OCI-M1 (cell line): ENCODE results near the gene TSHR.
"Not testable (repeated sequence)": the region's sequence is repeated elsewhere in the genome, so short reads cannot be mapped to it uniquely, and the experiment has no call there.

Source experiments
- DNase-seq: peaks from one replicate; lab custom pipeline; 2025; lab: John Stamatoyannopoulos, UW

The TSHR gene

GRCh38 chr14:80996049-80996901 lies 40.9 kb downstream of the TSHR start:
- DNase-seq: peak; percentile 84

- DNase-seq: no peak
These were observed 46.0 kb downstream of the TSHR start for GRCh38 chr14:81001447-81001846.

GRCh38 chr14:81004575-81004974 lies 49.2 kb downstream of the TSHR start:
- no peak for DNase-seq

GRCh38 chr14:81005540-81006228 lies 50.3 kb downstream of the TSHR start:
- no peak for DNase-seq

- peak; percentile 79 for DNase-seq
These were observed 50.8 kb downstream of the TSHR start for GRCh38 chr14:81006266-81006665.

- peak; percentile 57 for DNase-seq
These were observed 51.7 kb downstream of the TSHR start for GRCh38 chr14:81007131-81007530.

GRCh38 chr14:81009346-81009745 lies 53.9 kb downstream of the TSHR start:
- peak; percentile 82 for DNase-seq

GRCh38 chr14:81018251-81018650 lies 62.8 kb downstream of the TSHR start:
- DNase-seq: peak; percentile 79

- no peak for DNase-seq
These were observed 63.3 kb downstream of the TSHR start for GRCh38 chr14:81018684-81019083.

GRCh38 chr14:81019113-81019512 lies 63.7 kb downstream of the TSHR start:
- DNase-seq: peak; percentile 54

- DNase-seq: peak; percentile 95
These were observed 67.8 kb downstream of the TSHR start for GRCh38 chr14:81023095-81023710.

- peak; percentile 4 for DNase-seq
These were observed 73.0 kb downstream of the TSHR start for GRCh38 chr14:81028461-81028860.

GRCh38 chr14:81031488-81031887 lies 76.1 kb downstream of the TSHR start:
- no peak for DNase-seq

- DNase-seq: peak; percentile 75
These were observed 78.3 kb downstream of the TSHR start for GRCh38 chr14:81033698-81034240.

GRCh38 chr14:81042438-81042837 lies 87.0 kb downstream of the TSHR start:
- DNase-seq: peak; percentile 67

- no peak for DNase-seq
These were observed 96.1 kb downstream of the TSHR start for GRCh38 chr14:81051547-81051946.

GRCh38 chr14:81054057-81054456 lies 98.6 kb downstream of the TSHR start:
- not testable (repeated sequence) for DNase-seq

- peak; percentile 3 for DNase-seq
These were observed 100.5 kb downstream of the TSHR start for GRCh38 chr14:81055971-81056370.

GRCh38 chr14:81062380-81062779 lies 107.0 kb downstream of the TSHR start:
- DNase-seq: no peak

- DNase-seq: peak; percentile 87
These were observed 107.4 kb downstream of the TSHR start for GRCh38 chr14:81062816-81063215.

- no peak for DNase-seq
These were observed 111.3 kb downstream of the TSHR start for GRCh38 chr14:81066672-81067071.

- DNase-seq: no peak
These were observed 111.7 kb downstream of the TSHR start for GRCh38 chr14:81067156-81067555.
